ENCODE measurements around the gene LAMB3.

LAMB3 gene

DNA sequence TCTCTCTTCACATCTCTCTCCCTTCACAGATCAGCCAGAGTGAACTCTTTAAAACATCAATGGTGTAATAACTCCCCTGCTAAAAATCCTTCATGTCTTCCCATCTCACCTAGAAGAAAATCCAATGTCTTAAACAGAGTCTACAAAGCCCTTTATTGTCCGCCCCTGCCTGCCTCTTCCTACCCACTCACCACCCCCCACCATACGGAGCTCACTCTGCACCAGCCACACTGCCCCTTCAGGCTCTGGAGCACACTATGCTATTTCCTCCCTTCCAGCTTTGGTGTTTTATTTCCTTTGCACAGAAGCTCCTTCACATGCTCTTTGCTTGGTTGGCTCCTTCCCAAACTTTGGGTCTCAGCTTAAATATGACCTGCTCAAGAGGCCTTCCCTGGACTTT, 58.5 kb downstream of the LAMB3 start:
- H2AFZ ChIP-seq (ENCODE audit: low read depth), result no peak overlapping the region
- H4K20me1 ChIP-seq (ENCODE audit: insufficient read depth), result no peaks in the 10 kb centered on the region
- no peak overlapping the region for H3K4me2 ChIP-seq
- no peaks in the 10 kb centered on the region for H3K27me3 ChIP-seq (ENCODE audit: insufficient read depth, low read depth)
- H3K36me3 ChIP-seq (ENCODE audit: insufficient read depth), result no peaks in the 10 kb centered on the region
- TF ChIP-seq, protein P1, sequence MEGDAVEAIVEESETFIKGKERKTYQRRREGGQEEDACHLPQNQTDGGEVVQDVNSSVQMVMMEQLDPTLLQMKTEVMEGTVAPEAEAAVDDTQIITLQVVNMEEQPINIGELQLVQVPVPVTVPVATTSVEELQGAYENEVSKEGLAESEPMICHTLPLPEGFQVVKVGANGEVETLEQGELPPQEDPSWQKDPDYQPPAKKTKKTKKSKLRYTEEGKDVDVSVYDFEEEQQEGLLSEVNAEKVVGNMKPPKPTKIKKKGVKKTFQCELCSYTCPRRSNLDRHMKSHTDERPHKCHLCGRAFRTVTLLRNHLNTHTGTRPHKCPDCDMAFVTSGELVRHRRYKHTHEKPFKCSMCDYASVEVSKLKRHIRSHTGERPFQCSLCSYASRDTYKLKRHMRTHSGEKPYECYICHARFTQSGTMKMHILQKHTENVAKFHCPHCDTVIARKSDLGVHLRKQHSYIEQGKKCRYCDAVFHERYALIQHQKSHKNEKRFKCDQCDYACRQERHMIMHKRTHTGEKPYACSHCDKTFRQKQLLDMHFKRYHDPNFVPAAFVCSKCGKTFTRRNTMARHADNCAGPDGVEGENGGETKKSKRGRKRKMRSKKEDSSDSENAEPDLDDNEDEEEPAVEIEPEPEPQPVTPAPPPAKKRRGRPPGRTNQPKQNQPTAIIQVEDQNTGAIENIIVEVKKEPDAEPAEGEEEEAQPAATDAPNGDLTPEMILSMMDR (conservative IDR thresholded peaks at IDR 0.05; ENCODE audit: low read depth, low read length), result no peak
- no peak overlapping the region for H3K4me3 ChIP-seq (IDR thresholded peaks at IDR 0.05; ENCODE audit: insufficient read depth, low read depth, low read length)
- H3K4me1 ChIP-seq (ENCODE audit: low read depth, poor library complexity, severe bottlenecking), result no peaks in the 10 kb centered on the region
- no peak overlapping the region for H3K27ac ChIP-seq
- no peak overlapping the region for H3K9ac ChIP-seq
- no peaks in the 10 kb centered on the region for H3K79me2 ChIP-seq (ENCODE audit: insufficient read depth, low read depth)

DNA sequence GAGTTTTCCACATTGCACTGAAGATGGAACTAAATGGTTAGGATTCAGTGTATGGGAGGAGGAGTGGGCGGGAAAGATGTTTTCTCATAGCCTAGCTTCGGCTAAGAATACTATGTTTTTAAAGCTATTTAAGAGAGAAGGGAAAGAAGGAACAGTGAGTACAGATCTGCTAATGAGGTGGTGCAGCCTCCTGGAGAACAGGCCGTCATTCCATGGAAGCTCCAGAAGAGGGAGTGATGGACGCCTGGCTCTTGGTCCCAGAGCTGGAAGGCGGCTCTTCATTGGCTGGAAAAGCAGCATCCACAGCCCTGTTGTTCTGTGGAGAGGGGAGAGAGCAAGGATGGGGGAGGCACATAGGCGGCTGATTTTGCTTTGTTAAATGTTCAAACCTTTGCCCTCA, 61.8 kb downstream of the LAMB3 start:
- TF ChIP-seq, protein P1 (conservative IDR thresholded peaks at IDR 0.05; ENCODE audit: low read depth, low read length), result no peak
- Histone ChIP-seq H3K27ac (no peak overlapping the region), H3K36me3 (ENCODE audit: insufficient read depth) (no peaks in the 10 kb centered on the region), H2AFZ (ENCODE audit: low read depth) (no peak overlapping the region), H4K20me1 (ENCODE audit: insufficient read depth) (no peaks in the 10 kb centered on the region), H3K79me2 (ENCODE audit: insufficient read depth, low read depth) (no peaks in the 10 kb centered on the region), H3K4me1 (ENCODE audit: low read depth, poor library complexity, severe bottlenecking) (no peaks in the 10 kb centered on the region), H3K27me3 (ENCODE audit: insufficient read depth, low read depth) (no peaks in the 10 kb centered on the region), H3K4me2 (no peak overlapping the region), H3K4me3 (IDR thresholded peaks at IDR 0.05; ENCODE audit: insufficient read depth, low read depth, low read length) (no peak overlapping the region), H3K9ac (no peak overlapping the region)

DNA sequence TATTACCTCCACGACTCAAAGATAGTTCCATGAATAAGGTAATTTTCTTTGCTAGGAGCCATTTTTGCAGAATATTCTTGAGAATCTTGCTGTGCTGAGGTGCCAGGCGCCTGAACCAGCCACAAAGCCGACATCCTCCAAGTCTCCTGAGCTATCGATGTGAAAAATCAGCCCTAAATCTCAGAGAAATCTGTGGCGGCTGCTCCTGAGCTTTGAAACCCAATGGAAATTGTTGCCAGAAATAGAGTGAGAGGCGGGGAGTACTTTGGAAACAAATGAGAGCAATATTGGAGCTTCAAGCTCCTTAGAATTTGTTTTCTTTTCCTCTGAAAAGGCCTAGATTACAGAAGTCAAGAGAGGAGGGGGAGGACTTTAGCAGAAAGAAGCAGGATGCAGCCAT, 62.4 kb downstream of the LAMB3 start:
- no peak overlapping the region for H3K4me2 ChIP-seq
- H3K27me3 ChIP-seq (ENCODE audit: insufficient read depth, low read depth), result no peaks in the 10 kb centered on the region
- no peaks in the 10 kb centered on the region for H3K79me2 ChIP-seq (ENCODE audit: insufficient read depth, low read depth)
- no peak overlapping the region for H2AFZ ChIP-seq (ENCODE audit: low read depth)
- no peak overlapping the region for H3K9ac ChIP-seq
- no peaks in the 10 kb centered on the region for H3K36me3 ChIP-seq (ENCODE audit: insufficient read depth)
- H3K4me3 ChIP-seq (IDR thresholded peaks at IDR 0.05; ENCODE audit: insufficient read depth, low read depth, low read length), result no peak overlapping the region
- TF ChIP-seq, protein P1 (conservative IDR thresholded peaks at IDR 0.05; ENCODE audit: low read depth, low read length), result no peak
- H3K27ac ChIP-seq, result no peak overlapping the region
- H3K4me1 ChIP-seq (ENCODE audit: low read depth, poor library complexity, severe bottlenecking), result no peaks in the 10 kb centered on the region
- no peaks in the 10 kb centered on the region for H4K20me1 ChIP-seq (ENCODE audit: insufficient read depth)

DNA sequence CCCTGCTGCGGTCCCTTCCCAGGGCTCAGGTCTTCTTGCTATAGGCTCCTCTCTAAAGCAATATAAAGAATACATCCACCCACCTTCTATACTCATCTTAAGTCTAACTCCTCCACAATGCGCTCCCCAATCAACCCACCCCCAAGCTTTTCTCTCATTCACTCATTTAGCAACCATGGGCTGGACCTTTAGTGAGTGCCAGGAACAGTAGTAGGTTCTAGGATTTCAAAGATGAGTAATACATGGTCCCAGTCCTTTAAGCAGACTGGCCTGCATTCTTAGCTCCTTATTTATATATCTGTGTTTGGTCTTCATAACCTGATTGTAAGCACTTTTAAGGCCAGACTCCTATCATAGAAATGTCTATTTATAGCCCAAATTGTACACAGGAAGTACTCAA, 62.8 kb downstream of the LAMB3 start:
- TF ChIP-seq, protein P1 (conservative IDR thresholded peaks at IDR 0.05; ENCODE audit: low read depth, low read length), result no peak
- H3K4me2 ChIP-seq, result no peak overlapping the region
- no peaks in the 10 kb centered on the region for H3K36me3 ChIP-seq (ENCODE audit: insufficient read depth)

More for the DNA sequence above, 62.8 kb downstream of the LAMB3 start:
- no peaks in the 10 kb centered on the region for H3K4me1 ChIP-seq (ENCODE audit: low read depth, poor library complexity, severe bottlenecking)
- H2AFZ ChIP-seq (ENCODE audit: low read depth), result no peak overlapping the region
- H3K79me2 ChIP-seq (ENCODE audit: insufficient read depth, low read depth), result no peaks in the 10 kb centered on the region
- no peak overlapping the region for H3K27ac ChIP-seq
- no peaks in the 10 kb centered on the region for H3K27me3 ChIP-seq (ENCODE audit: insufficient read depth, low read depth)
- H3K9ac ChIP-seq, result no peak overlapping the region
- H3K4me3 ChIP-seq (IDR thresholded peaks at IDR 0.05; ENCODE audit: insufficient read depth, low read depth, low read length), result no peak overlapping the region
- H4K20me1 ChIP-seq (ENCODE audit: insufficient read depth), result no peaks in the 10 kb centered on the region
